ENCODE data around the gene TSLP. TPM values are rescaled to one million over a fixed set of nuclear protein-coding genes. Genes with fewer than 3 reads are reported as not detected.

The TSLP gene
- total and polyA plus RNA-seq, 8 donors: 0.09 to 0.23 (median 0.12) TPM; not detected in 3

- no peak overlapping the region for H3K4me3 ChIP-seq
- FAIRE-seq (no peak), ATAC-seq (no peak), DNase-seq (no peak)
- H3K27ac ChIP-seq: no peak overlapping the region
- no peaks in the 10 kb centered on the region for H3K27me3 ChIP-seq
- WGBS, 2 donors: 66 to 76% methylated on average over 1 of the region's 1 CpG
- H3K36me3 ChIP-seq: peaks cover 4 to 42% (median 7%) of the 10 kb centered on the region in 3 donors
- no peaks in the 10 kb centered on the region for H3K4me1 ChIP-seq
- no peak for TF ChIP-seq CTCF (IDR thresholded peaks at IDR 0.05)
- no peaks in the 10 kb centered on the region for H3K9me3 ChIP-seq
- intact Hi-C loops (cut with DNase I): no loop called here
Measured at GRCh38 chr5:111117136-111117535, 45.6 kb downstream of the TSLP start.

- no peak overlapping the region for H3K4me3 ChIP-seq
- peaks cover 0 to 55% (median 8%) of the 10 kb centered on the region in 3 donors for H3K36me3 ChIP-seq
- no peaks in the 10 kb centered on the region for H3K4me1 ChIP-seq
- ATAC-seq: no peak
- intact Hi-C loops (cut with DNase I): no loop called here
- H3K27me3 ChIP-seq: no peaks in the 10 kb centered on the region
- 62 to 84% methylated on average over 2 of the region's 2 CpGs for WGBS, 2 donors
- DNase-seq: no peak
- FAIRE-seq: no peak
- TF ChIP-seq CTCF (IDR thresholded peaks at IDR 0.05): no peak
- H3K27ac ChIP-seq: no peak overlapping the region
- no peaks in the 10 kb centered on the region for H3K9me3 ChIP-seq
Measured at GRCh38 chr5:111119221-111119620, 47.7 kb downstream of the TSLP start.

GRCh38 chr5:111119856-111120255 lies 48.3 kb downstream of the TSLP start:
- no peaks in the 10 kb centered on the region for H3K4me1 ChIP-seq
- no peak overlapping the region for H3K4me3 ChIP-seq
- H3K9me3 ChIP-seq: no peaks in the 10 kb centered on the region
- WGBS, 2 donors: 94 to 95% methylated on average over 2 of the region's 2 CpGs
- intact Hi-C loops (cut with DNase I): no loop called here
- H3K36me3 ChIP-seq: peaks cover 0 to 57% (median 13%) of the 10 kb centered on the region in 3 donors
- H3K27ac ChIP-seq: no peak overlapping the region
- no peak for DNase-seq
- no peak for FAIRE-seq
- H3K27me3 ChIP-seq: no peaks in the 10 kb centered on the region
- no peak for TF ChIP-seq CTCF (IDR thresholded peaks at IDR 0.05)
- ATAC-seq: no peak

GRCh38 chr5:111120911-111121310 lies 49.4 kb downstream of the TSLP start:
- Histone ChIP-seq H3K4me3 (no peak overlapping the region), H3K4me1 (no peaks in the 10 kb centered on the region), H3K36me3 (peaks cover 0 to 65% (median 13%) of the 10 kb centered on the region in 3 donors), H3K9me3 (no peaks in the 10 kb centered on the region), H3K27ac (no peak overlapping the region), H3K27me3 (no peaks in the 10 kb centered on the region)
- FAIRE-seq (no peak), DNase-seq (no peak), ATAC-seq (no peak)
- intact Hi-C loops (cut with DNase I): no loop called here
- WGBS, 2 donors: 51 to 64% methylated on average over 2 of the region's 2 CpGs
- no peak for TF ChIP-seq CTCF (IDR thresholded peaks at IDR 0.05)

GRCh38 chr5:111121926-111122325 lies 50.4 kb downstream of the TSLP start:
- H3K9me3 ChIP-seq: no peaks in the 10 kb centered on the region
- no peaks in the 10 kb centered on the region for H3K27me3 ChIP-seq
- no peak for TF ChIP-seq CTCF (IDR thresholded peaks at IDR 0.05)
- FAIRE-seq (no peak), DNase-seq (no peak), ATAC-seq (no peak)
- no peak overlapping the region for H3K4me3 ChIP-seq
- intact Hi-C loops (cut with DNase I): no loop called here
- peaks cover 0 to 71% (median 13%) of the 10 kb centered on the region in 3 donors for H3K36me3 ChIP-seq
- H3K27ac ChIP-seq: no peak overlapping the region
- no peaks in the 10 kb centered on the region for H3K4me1 ChIP-seq
